Measurements from ENCODE around the gene CEACAM18.

DNA sequence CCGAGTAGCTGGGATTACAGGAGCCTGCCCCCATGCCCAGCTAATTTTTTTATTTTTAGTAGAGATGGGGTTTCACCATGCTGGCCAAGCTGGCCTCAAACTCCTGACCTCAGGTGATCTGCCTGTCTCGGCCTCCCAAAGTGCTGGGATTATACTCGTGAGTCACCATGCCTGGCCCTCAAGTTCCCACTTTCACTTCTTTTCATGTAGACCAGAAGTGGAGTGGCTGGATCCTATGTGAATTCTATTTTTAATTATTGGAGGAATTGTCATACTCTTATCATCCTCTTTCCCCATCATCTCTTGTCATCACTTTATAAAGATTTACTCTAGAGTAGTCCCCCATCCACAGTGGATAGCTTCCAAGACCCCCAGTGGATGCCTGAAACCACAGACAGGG, 48.1 kb upstream of the CEACAM18 start:
- TF ChIP-seq, protein P1, sequence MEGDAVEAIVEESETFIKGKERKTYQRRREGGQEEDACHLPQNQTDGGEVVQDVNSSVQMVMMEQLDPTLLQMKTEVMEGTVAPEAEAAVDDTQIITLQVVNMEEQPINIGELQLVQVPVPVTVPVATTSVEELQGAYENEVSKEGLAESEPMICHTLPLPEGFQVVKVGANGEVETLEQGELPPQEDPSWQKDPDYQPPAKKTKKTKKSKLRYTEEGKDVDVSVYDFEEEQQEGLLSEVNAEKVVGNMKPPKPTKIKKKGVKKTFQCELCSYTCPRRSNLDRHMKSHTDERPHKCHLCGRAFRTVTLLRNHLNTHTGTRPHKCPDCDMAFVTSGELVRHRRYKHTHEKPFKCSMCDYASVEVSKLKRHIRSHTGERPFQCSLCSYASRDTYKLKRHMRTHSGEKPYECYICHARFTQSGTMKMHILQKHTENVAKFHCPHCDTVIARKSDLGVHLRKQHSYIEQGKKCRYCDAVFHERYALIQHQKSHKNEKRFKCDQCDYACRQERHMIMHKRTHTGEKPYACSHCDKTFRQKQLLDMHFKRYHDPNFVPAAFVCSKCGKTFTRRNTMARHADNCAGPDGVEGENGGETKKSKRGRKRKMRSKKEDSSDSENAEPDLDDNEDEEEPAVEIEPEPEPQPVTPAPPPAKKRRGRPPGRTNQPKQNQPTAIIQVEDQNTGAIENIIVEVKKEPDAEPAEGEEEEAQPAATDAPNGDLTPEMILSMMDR (IDR thresholded peaks at IDR 0.05), result no peak
- no peak for TF ChIP-seq POLR2A (IDR thresholded peaks at IDR 0.05)
